CD4-positive, alpha-beta T cell treated with Interleukin-17A for 1 hour (primary cell): ENCODE data around the gene ANKIB1.
"Not testable (repeated sequence)": the region's sequence is repeated elsewhere in the genome, so short reads cannot be mapped to it uniquely, and the experiment has no call there.

ENCODE experiments used
- DNase-seq: peaks from one replicate; pipeline ENCODE4 v3.0.0-alpha.2; 2020

Gene ANKIB1

GRCh38 chr7:92245487-92246359, at the start of gene ANKIB1, which contains the start of gene KRIT1:
Gene ANKIB1, plus strand, starts transcription at chr7:92245974. Its CDS starts 49,005 bp downstream, at chr7:92294979.
Gene KRIT1, minus strand, starts transcription at chr7:92245914. Its CDS starts 3,779 bp downstream, at chr7:92242135.
- peak; percentile 90 for DNase-seq

GRCh38 chr7:92200791-92201190, 45.0 kb upstream of the ANKIB1 start:
- DNase-seq, result no peak

- DNase-seq, result no peak
Observed at GRCh38 chr7:92205987-92206386, 39.8 kb upstream of the ANKIB1 start.

- DNase-seq, result no peak
Observed at GRCh38 chr7:92206672-92207071, 39.1 kb upstream of the ANKIB1 start.

- DNase-seq, result no peak
Observed at GRCh38 chr7:92221766-92222165, 24.0 kb upstream of the ANKIB1 start.

GRCh38 chr7:92226981-92227380, 18.8 kb upstream of the ANKIB1 start:
- no peak for DNase-seq

GRCh38 chr7:92228100-92228499, 17.7 kb upstream of the ANKIB1 start:
- DNase-seq, result no peak

GRCh38 chr7:92228742-92229141, 17.0 kb upstream of the ANKIB1 start:
- DNase-seq, result no peak

GRCh38 chr7:92230547-92230946, 15.2 kb upstream of the ANKIB1 start:
- DNase-seq, result no peak

GRCh38 chr7:92242972-92243371, 2.8 kb upstream of the ANKIB1 start:
- DNase-seq, result no peak

GRCh38 chr7:92244808-92245486, 827 bp upstream of the ANKIB1 start:
- DNase-seq, result no peak

GRCh38 chr7:92246360-92247101, 757 bp downstream of the ANKIB1 start:
- peak; percentile 43 for DNase-seq

- no peak for DNase-seq
Observed at GRCh38 chr7:92250603-92251002, 4.8 kb downstream of the ANKIB1 start.

GRCh38 chr7:92251181-92251580, 5.4 kb downstream of the ANKIB1 start:
- no peak for DNase-seq

- no peak for DNase-seq
Observed at GRCh38 chr7:92253251-92253650, 7.5 kb downstream of the ANKIB1 start.

- not testable (repeated sequence) for DNase-seq
Observed at GRCh38 chr7:92254800-92255199, 9.0 kb downstream of the ANKIB1 start.

- DNase-seq, result no peak
Observed at GRCh38 chr7:92255308-92255707, 9.5 kb downstream of the ANKIB1 start.

- no peak for DNase-seq
Observed at GRCh38 chr7:92259062-92259461, 13.3 kb downstream of the ANKIB1 start.

GRCh38 chr7:92259610-92260247, 14.0 kb downstream of the ANKIB1 start:
- DNase-seq, result no peak

- DNase-seq, result no peak
Observed at GRCh38 chr7:92260248-92260781, 14.5 kb downstream of the ANKIB1 start.

- no peak for DNase-seq
Observed at GRCh38 chr7:92266415-92267241, 20.9 kb downstream of the ANKIB1 start.

GRCh38 chr7:92268921-92269320, 23.1 kb downstream of the ANKIB1 start:
- DNase-seq, result no peak
